ENCODE data around the gene TNNT1.

Gene TNNT1

DNA sequence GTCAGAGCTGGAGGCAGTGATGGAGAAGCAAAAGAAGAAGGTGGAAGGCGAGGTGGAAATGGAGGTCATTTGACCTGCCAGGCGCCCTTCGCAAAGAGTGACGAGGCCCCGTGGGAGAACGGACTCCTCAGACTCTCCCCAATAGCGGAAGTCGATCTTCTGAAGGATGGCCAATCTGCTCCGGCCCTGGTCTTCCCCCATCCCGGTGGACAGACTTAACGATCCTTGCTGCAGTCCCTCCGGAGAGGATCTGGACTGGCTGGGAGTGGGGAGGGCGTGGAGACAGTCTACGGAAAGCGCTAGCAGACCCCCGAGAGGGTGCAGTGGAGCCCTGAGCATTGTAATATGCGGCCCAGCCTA, 61.5 kb downstream of the TNNT1 start:
- Histone ChIP-seq H2AFZ (ENCODE audit: low read length) (no peak overlapping the region), H4K20me1 (ENCODE audit: insufficient read depth, low read length) (no peaks in the 10 kb centered on the region), H3K36me3 (replicated peaks; ENCODE audit: insufficient read depth, low read length) (no peaks in the 10 kb centered on the region), H3K27me3 (replicated peaks; ENCODE audit: insufficient read depth, low read length) (peaks cover 37% of the 10 kb centered on the region), H3F3A (ENCODE audit: insufficient read depth, low read length) (no peaks in the 10 kb centered on the region), H3K9me2 (replicated peaks; ENCODE audit: insufficient read depth, low read length) (no peaks in the 10 kb centered on the region), H3K4me3 (ENCODE audit: low read length) (no peak overlapping the region), H3K4me2 (ENCODE audit: low read depth, low read length) (peak overlapping the region; percentile 27; the same call in 1 of the 2 replicates), H3K27ac (ENCODE audit: low read length) (no peak overlapping the region), H3K79me2 (ENCODE audit: low read length) (no peaks in the 10 kb centered on the region), H3K9ac (ENCODE audit: low read length) (no peak overlapping the region), H3K4me1 (ENCODE audit: low read length) (no peaks in the 10 kb centered on the region), H3K9me3 (replicated peaks; ENCODE audit: insufficient read depth, low read length) (no peaks in the 10 kb centered on the region)
- TF ChIP-seq EZH2phosphoT487 (IDR thresholded peaks at IDR 0.05; ENCODE audit: low read length) (no peak), EZH2 (optimal IDR thresholded peaks at IDR 0.05; ENCODE audit: low read depth, low read length) (no peak)
- TF ChIP-seq, protein P1, sequence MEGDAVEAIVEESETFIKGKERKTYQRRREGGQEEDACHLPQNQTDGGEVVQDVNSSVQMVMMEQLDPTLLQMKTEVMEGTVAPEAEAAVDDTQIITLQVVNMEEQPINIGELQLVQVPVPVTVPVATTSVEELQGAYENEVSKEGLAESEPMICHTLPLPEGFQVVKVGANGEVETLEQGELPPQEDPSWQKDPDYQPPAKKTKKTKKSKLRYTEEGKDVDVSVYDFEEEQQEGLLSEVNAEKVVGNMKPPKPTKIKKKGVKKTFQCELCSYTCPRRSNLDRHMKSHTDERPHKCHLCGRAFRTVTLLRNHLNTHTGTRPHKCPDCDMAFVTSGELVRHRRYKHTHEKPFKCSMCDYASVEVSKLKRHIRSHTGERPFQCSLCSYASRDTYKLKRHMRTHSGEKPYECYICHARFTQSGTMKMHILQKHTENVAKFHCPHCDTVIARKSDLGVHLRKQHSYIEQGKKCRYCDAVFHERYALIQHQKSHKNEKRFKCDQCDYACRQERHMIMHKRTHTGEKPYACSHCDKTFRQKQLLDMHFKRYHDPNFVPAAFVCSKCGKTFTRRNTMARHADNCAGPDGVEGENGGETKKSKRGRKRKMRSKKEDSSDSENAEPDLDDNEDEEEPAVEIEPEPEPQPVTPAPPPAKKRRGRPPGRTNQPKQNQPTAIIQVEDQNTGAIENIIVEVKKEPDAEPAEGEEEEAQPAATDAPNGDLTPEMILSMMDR (IDR thresholded peaks at IDR 0.05; ENCODE audit: low read length) = no peak
- no peak for DNase-seq

DNA sequence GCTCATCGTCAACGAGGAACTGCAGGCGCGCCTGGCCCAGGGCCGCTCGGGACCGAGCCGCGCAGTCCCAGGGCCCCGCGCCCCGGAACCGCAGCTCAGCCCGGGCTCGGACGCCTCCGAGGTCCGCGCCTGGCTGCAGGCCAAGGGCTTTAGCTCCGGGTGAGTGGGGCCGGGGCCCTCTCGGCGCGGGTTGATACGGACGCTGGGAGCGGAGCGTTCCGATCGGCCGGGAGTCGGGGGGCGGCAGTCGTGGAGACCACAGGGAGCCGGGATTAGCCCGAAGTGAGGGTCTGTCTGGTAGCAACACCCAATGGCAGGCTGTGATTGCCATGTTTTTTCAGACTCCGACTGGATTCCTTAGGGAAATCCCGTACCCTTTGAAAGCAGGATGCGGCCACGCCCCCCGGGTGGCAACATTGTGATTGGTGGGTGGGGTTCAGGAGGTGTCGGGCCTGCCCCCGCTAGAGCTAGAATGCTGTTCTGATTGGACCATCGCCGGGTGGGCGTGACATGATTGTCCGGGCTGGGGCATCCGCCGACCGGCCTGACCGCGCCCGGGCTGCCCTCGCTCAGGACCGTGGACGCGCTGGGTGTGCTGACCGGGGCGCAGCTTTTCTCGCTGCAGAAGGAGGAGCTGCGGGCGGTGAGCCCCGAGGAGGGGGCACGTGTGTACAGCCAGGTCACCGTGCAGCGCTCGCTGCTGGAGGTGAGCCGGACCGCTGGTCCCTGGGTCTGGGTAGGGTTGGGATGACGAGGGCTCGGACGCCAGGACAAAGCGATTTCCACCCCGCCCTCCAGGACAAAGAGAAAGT, 62.1 kb downstream of the TNNT1 start:
- Histone ChIP-seq H4K20me1 (ENCODE audit: insufficient read depth, low read length) (no peaks in the 10 kb centered on the region), H3K79me2 (ENCODE audit: low read length) (no peaks in the 10 kb centered on the region), H3K9ac (ENCODE audit: low read length) (no peak overlapping the region), H3K9me3 (replicated peaks; ENCODE audit: insufficient read depth, low read length) (no peaks in the 10 kb centered on the region), H2AFZ (ENCODE audit: low read length) (no peak overlapping the region), H3K4me1 (ENCODE audit: low read length) (no peaks in the 10 kb centered on the region), H3K9me2 (replicated peaks; ENCODE audit: insufficient read depth, low read length) (no peaks in the 10 kb centered on the region), H3K4me2 (ENCODE audit: low read depth, low read length) (peak overlapping the region; percentile 27; the same call in 1 of the 2 replicates), H3K27me3 (replicated peaks; ENCODE audit: insufficient read depth, low read length) (peaks cover 37% of the 10 kb centered on the region), H3F3A (ENCODE audit: insufficient read depth, low read length) (no peaks in the 10 kb centered on the region), H3K36me3 (replicated peaks; ENCODE audit: insufficient read depth, low read length) (no peaks in the 10 kb centered on the region), H3K4me3 (ENCODE audit: low read length) (no peak overlapping the region), H3K27ac (ENCODE audit: low read length) (no peak overlapping the region)
- TF ChIP-seq, protein P1 (IDR thresholded peaks at IDR 0.05; ENCODE audit: low read length) = no peak
- TF ChIP-seq EZH2phosphoT487 (IDR thresholded peaks at IDR 0.05; ENCODE audit: low read length) (no peak), EZH2 (optimal IDR thresholded peaks at IDR 0.05; ENCODE audit: low read depth, low read length) (no peak)
- no peak for DNase-seq

DNA sequence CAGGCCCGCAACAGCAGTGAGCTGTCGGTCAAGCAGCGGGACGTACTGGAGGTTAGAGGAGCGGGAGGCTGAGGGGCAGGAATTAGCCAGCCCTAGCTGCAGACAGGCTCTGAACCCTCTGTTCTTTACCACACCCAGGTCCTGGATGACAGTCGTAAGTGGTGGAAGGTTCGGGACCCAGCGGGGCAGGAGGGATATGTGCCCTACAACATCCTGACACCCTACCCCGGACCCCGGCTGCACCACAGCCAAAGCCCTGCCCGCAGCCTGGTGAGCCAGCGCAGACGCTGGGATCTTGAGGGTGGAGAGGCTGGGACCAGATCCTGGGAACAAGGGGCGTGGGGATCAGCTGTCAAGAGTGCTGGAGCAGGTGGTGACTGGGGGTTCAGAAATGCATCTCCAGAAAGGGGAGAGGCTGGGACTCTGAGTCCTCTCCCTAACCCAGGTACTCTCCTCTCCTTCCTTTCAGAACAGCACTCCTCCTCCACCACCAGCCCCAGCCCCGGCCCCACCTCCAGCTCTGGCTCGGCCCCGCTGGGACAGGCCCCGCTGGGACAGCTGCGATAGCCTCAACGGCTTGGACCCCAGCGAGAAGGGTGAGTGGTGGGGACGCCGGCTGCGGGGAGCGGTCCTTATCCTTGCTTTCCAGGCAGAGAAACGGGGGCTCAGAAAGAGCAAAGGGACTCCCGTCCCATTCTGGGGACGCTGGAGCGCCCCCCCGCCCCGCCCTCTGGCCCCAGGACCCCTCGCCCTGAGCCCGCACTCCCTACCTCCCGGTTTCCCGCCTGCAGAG, 62.9 kb downstream of the TNNT1 start:
- H3K9me3 ChIP-seq (replicated peaks; ENCODE audit: insufficient read depth, low read length) = no peaks in the 10 kb centered on the region
- no peaks in the 10 kb centered on the region for H3K9me2 ChIP-seq (replicated peaks; ENCODE audit: insufficient read depth, low read length)
- H3F3A ChIP-seq (ENCODE audit: insufficient read depth, low read length) = no peaks in the 10 kb centered on the region
- H3K79me2 ChIP-seq (ENCODE audit: low read length) = no peaks in the 10 kb centered on the region
- H3K9ac ChIP-seq (ENCODE audit: low read length) = no peak overlapping the region
- peaks cover 39% of the 10 kb centered on the region for H3K27me3 ChIP-seq (replicated peaks; ENCODE audit: insufficient read depth, low read length)
- H4K20me1 ChIP-seq (ENCODE audit: insufficient read depth, low read length) = no peaks in the 10 kb centered on the region
- H3K36me3 ChIP-seq (replicated peaks; ENCODE audit: insufficient read depth, low read length) = no peaks in the 10 kb centered on the region
- TF ChIP-seq EZH2phosphoT487 (IDR thresholded peaks at IDR 0.05; ENCODE audit: low read length) (no peak), EZH2 (optimal IDR thresholded peaks at IDR 0.05; ENCODE audit: low read depth, low read length) (no peak)
- TF ChIP-seq, protein P1 (IDR thresholded peaks at IDR 0.05; ENCODE audit: low read length) = no peak
- no peak overlapping the region for H3K4me3 ChIP-seq (ENCODE audit: low read length)
- H2AFZ ChIP-seq (ENCODE audit: low read length) = no peak overlapping the region
- H3K4me1 ChIP-seq (ENCODE audit: low read length) = peaks cover 1% of the 10 kb centered on the region; the same call in 1 of the 2 replicates
- DNase-seq = no peak
- no peak overlapping the region for H3K4me2 ChIP-seq (ENCODE audit: low read depth, low read length)
- no peak overlapping the region for H3K27ac ChIP-seq (ENCODE audit: low read length)
